Brain pericyte (primary cell): ENCODE results near the gene TEX47.

Experiments
- DNase-seq: peaks from one replicate; pipeline ENCODE4 v3.0.0-alpha.2; 2012; ENCODE audit warnings: low read depth, low spot score

TEX47 gene

DNA sequence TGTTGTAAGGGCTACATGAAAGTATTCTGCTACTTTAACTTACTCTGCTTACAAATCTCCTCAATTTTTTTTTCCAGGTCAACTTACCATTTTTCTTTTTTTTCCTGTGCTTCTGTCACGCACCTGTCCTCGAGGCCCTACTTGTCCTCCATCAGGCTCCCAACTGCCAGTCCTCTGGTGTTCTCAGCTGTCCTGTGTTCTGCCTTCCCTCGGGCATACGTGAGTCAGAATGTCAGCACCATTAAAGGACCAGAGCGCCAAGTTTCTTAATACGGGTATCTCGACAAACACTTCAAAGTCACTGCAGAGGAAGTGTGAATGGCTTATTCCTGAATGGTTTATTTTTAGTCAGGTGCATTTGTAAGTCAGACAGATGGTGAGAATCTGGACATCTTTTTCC is at the start of gene TEX47:
Gene TEX47, minus strand, starts transcription at position 185 of the 400 bp plus-strand sequence. CDS start 795 bp downstream, outside the sequence.
- DNase-seq, result no peak

DNA sequence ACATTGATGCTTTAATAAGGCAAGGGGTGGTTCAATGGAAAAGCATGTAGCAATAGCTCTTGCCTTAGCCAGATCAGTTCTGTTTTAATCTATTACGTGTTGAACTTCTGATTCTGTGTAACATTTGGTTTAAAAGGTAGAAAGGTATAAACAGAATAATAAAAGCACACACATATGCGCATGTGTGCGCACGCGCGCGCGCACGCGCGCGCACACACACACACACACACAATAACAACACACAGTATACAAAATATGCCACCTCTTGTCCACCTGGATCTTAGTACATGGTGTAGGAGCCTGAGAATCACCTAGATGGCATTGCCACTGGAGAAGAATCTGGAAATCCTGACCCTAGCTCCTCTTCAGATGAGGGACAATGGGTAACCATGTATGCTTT is 49.6 kb upstream of the TEX47 start:
- no peak for DNase-seq

DNA sequence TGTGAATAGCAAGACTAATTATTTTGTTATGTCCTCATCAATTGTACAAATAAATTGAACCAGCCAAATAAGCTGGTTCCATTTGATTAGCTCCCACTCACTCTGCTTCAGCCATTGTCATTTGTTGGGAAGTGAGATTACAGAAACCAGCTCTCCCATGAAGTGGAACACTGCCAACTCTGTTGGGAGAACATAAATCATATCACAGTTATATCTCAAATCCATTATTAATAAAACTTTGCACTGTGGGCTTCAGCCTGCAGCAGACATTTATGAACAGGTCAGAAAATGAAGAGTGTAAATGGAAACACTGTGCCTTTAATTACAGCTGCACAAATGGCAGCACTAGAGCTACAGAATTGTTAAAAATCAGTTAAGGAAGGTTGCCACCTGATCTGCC is 46.7 kb upstream of the TEX47 start:
- no peak for DNase-seq

DNA sequence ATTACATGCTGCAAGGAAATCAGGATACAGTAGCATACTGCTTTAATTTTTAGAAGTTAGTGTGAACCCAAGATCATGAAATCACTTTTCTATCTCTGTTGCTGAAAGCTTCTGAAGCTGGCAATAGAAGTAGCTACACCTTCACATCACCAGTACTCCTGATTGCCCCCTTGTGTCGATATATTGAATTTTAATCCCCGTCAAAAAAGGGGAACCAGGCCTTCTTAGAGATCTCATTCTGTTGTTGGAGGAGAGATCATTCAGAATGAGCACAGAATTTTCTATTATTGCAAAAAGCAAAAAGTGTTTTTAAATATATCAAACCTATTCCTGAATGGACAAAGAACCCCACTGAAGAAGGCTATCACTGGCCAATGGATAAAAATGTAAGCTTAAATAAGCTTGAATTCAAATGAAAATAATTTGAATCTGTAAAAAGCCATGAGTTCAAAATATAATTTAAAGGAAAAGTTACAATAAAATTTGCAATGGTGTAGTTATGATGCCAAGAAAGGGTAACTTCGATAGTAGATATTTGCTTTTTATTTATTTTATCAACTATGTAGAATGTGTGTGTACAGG is 39.7 kb upstream of the TEX47 start:
- no peak for DNase-seq

DNA sequence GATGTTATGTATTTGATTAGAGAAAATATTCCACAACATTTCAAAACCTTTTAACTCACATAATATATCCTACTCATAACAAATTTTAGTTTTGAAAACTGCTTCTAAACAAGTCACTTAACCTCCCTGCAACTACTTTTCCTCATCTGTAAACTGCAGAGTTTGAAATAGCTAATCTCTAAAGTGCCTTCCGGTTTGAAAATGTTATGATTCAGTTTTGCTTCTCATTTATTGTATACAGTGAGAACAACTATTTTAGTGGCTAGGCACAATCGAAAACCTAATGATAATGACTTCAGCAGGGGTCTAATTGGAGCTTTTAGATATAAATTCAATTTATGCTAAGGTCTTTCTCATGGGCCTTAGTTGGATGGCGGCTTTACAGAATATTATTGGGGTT is 30.7 kb upstream of the TEX47 start:
- DNase-seq, result no peak

DNA sequence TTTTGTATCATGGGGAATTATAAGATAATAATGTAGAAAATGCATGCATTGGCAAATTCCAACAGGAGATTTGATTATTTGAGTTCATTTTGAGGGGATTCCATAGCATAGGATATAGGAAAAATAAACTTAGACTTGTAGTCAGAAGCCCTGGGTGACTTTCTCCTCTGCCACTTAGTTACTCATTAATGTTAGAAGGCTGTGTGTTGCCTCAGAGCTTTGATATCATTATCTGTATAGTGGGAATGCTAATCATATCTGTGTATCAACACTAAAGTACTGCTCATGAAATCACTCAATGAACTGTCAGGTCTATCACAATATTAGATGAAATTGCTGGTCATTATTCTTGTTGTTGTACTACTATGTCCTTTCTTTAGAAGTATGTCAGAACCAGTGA is 23.0 kb upstream of the TEX47 start:
- DNase-seq, result no peak

DNA sequence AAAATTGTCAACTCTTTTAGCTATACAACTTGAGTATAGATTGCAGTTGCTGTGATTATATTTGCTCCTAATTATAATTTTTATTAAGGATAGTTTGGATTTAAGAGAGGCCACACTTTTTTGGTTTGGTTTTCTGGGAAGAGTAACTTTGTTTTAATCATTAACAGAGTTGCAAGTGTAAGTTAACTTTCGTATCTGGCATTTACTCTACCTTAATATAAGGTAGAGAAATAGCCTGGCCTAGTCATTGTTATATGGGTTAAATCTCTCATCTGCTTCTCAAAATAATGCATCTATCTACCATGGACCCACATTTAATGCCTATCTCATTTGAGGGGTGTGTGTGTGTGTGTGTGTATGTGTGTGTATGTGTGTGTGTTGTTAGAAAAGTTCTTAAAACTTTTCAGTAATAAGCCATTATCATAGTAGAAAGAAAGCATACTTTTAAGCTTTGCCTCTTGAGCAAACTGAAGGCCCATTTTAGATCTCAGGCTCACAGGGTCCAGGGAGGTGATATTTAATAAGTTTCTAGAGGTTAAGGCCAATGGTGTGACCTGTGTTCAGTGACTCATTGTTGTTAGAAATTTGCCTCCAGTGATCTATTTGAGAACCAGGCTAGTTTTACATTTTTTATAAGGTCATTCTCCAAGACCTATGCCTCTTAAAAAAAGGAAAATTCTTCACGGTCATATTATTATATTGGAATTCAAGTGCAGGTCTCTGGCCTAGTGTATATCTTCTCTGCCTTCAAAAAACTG is 10.9 kb upstream of the TEX47 start:
- no peak for DNase-seq

DNA sequence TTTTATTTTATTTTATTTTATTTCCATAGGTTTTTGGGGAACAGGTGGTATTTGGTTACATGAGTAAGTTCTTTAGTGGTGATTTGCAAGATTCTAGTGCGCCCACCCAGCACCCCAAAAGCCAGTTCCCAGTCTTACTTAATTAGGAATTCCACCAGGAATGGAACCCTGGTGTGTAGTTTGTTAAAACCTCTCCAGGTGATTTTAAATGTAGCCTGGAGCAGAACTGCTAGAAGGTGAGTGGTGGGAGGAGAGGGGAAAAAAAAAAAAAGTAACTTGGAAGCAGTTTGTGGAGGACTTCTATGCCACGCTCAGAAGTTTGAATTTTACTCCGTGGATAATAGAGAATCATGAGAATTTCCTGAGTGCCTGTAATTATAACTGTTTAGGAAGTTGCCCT is 5.5 kb upstream of the TEX47 start:
- DNase-seq, result no peak

DNA sequence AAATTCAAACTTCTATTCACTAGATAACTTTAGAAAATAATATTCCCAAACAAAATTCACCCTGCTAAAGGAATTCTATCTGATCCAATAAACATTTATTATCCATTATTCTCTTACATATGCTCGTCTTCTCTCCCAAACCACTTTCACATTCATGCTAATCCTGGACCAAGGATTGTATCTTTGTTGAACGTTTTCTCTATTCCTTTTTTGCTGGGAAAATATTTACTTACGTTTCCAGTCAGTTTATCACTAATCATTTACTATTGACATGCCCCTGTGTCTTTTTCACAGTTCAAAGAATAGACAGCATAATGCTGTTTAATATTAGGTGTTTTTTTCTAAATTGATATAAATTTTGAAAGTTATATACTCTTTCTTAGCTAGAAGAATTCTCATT is 3.2 kb downstream of the TEX47 start:
- DNase-seq, result no peak

DNA sequence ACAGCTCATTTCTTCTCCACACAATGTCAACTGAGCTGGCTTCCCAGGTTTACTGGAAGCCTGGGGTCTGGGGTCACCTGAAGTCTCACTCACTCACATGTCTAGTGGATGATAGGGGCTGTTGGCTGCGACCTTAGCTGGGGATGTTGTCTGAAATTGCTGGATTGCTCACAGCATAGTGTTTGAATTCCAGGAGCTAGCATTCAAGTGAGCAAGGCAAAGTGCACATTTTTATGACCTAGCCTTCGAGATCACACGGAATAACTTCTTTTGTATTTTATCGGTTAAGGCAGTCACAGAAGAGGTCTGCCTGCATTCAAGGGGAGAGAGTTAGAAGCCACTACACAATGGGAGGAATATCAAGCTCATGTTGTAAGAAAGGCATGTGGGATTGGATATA is 3.6 kb downstream of the TEX47 start:
- no peak for DNase-seq

DNA sequence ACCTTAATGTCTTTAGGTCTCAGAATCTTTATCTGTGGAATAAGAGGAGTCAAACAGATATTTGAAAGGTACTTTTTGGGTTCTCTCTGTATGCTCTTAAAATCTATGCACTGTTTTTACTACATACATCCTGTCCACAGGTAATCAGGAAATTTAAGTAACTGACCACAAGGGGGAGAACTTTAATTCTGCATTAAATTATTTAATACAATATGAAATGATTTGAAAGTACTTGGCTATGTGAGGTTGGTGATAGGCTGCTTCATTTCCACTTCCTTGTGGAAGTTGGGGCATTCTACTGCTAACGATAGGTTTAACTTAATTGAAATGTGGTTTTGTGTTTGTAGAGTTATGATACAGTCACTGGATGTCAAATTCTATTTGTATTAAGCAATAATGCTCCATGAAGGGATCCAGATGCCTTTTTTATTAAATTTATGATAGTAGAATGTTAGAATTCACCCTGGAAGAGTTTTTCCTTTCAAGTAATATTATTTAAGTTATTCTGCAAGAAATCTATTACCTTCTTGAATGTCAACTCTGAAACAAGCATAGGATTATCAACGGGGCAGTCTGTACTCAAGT is 6.0 kb downstream of the TEX47 start:
- DNase-seq, result no peak

DNA sequence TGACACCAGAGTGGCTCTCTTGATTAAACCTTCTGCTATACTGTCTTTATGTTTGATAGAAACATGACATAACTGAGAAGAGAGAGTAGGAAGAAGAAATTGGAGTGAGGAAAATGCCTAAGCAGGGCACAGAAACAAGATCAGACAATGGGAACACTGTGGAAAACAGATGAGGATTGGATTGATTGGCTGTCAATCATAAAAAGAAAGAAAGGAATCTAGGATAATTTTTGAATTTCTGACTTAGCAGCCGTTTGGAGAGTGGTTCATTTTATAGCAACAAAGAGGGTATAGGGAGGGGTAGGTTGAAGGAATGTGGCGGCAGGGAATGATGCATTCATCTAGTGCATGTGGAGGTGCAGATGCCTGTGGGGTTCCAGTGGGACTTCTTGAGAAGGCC is 7.8 kb downstream of the TEX47 start:
- DNase-seq, result no peak

DNA sequence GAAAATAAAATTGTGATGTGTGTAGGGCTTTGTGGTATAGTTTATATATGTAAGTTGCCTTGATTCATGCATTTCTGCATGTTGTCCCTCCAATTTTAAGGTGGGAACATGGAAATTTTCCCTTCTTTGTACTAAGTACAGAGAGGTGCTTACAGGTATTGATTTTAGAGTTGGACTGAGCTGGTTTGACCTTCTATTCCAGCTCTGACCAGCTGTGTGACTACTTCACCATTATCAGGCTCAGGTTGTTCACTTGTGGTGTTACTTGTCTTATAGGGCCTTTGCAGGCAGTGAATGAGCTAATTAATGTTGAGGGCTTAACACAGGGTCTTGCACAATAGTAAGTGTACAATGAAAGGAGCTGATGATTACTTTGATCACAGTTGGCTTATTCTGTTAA is 19.7 kb downstream of the TEX47 start:
- DNase-seq, result no peak

DNA sequence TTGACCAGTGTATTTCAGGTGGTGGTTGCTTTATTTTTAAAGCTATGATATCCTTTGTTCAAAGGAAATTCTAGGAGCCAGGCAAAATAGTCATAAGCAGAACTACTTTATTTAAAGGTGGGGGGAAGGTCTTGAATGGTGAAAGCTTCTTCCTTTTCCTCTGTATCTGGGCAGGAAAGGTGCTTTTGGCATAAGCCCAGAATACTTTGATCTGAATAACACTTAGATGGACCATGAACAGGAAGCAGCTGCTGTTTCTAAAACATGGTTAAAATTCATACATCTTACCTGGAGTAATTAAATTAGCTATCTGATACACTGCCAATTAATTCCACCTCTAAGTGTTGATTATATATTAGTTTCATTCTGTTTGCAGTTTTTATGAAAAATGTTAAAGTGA is 22.8 kb downstream of the TEX47 start:
- DNase-seq, result no peak

DNA sequence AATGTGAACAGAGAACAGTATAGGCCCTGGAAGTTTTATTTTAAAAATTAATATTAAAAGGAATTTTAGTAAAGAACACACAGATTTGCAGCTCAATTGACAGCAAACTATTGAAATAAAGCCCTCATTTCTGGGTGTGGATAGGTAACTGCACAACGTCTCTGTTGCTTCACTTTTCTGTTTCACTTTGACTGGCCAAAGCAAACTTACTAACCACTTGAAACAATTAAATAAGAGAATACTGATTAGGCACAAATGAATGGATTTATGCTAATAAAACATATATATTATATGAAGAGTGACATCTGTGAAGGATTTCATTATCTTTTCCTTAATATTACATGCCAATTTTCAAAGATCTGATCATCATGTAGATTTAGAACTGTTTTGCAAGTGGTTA is 24.1 kb downstream of the TEX47 start:
- DNase-seq, result no peak

DNA sequence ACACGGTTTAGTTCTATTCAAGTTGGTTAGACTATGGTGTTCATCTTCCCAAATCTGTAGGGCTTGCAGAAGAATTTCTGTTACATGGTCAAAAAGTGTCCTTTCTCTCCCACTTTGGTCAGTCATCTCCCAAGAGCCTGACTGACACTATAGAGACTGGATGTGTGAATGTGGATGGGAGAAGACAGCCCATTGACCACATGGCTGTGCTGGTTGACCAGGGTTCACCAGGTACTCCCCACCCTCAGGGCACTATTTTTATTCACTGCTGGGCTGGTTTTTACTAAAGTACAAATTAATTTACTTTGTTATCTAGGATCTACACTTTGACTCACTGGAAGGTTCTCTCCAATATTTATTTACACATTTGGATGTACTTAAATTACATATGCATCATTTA is 33.8 kb downstream of the TEX47 start:
- DNase-seq, result no peak

DNA sequence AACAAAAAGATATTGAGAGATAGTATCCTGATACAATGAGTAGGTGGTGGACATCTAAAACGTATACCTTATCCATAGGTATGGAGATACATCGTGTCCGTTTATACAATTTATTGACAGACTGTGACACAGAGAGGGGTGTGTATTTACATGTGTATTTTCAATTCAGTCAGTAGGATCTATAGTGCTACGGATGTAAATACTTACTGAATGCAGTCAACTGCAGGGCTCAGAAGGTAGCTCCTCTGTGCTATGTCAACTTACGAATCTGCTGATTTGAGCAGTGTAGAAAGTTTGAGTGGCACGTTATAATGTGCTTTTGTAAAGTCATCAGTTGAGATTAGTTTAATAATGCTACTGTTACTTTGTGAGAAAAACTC is 35.4 kb downstream of the TEX47 start:
- no peak for DNase-seq

DNA sequence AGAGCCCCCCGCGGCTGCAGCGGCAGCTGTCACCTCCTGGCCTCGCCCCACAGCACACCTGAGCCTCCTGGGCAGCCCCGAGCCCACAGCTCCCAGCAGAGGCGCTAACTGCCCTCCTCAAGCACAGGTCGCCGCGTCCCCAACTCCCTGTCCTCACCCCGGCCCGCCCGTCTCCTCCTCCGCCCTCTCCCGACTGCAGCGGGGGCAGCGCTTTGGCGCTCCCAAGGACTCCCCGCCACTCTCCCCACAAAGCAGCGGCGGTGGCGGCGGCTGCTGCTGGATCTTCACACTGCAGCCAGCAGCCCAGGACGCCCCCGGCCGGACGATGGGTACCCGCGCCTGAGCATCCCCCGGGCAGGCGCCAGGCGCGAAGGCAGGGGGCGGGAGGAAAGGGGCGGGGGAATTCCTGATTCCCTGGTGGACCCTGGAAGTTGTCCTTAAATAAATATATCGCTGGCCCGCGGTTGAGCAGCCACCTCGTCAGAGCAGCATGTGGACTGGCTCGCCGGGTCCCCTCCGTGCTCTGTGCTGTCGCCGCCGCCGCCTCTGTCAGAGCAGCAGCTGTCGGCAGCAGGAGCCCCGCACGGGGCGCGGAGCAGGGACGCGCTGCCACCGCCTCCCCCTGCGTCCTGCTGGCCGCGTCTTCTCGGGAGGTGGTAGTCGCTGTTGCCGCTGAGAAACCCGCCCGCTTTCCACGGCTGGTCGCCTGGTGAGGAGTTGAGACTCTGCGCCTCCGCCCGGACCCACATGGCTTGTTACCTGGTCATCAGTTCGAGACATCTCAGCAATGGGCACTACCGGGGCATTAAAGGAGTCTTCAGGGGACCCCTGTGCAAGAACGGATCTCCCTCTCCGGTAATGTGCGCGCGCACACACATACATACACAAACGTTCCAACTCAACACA is 36.1 kb downstream of the TEX47 start, which contains the start of gene ZNF804B:
Gene ZNF804B, plus strand, starts transcription at position 471 of the 906 bp plus-strand sequence. Its CDS starts 277 bp downstream, at position 748.
- DNase-seq, result no peak

DNA sequence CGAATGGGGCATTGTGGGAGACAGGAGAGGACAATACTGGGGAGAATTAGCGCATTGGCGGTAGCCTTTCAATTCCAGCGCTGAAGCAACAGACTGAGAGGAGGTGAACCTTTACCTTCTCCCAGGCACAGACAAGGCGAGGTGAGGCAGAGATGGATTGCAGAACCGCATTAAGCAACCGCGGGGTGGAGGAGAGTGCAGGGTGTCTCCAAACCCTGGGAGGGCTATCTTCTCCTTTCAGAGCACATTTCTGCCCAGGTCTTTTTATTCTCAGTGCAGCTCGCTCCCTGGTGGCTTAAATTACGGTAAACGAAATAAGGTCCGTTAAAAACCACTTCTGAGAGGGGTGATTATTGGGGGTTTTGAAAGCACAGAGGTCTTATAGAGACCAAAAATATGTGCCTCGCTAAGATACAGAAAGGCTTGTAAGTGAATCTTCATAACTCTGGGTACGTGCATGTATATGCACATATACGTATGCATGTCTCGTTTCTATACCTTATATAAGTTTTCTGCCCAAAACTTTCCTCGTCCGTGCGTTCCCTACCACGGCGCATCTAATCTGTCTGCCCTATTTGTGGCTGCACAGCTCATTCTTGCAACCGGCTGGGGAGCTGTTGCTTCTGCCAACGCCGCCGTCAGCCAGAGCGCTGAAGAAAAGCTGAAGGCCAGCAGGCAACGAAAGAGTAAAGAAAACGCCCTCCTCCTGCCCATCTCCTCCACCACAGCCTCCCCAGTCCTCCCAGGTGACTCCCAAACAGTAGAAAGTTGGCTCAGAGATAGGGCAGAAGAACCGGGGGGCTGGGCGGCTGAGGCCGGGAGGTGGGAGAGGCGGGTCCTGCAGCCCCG is 36.9 kb downstream of the TEX47 start:
- DNase-seq, result no peak

DNA sequence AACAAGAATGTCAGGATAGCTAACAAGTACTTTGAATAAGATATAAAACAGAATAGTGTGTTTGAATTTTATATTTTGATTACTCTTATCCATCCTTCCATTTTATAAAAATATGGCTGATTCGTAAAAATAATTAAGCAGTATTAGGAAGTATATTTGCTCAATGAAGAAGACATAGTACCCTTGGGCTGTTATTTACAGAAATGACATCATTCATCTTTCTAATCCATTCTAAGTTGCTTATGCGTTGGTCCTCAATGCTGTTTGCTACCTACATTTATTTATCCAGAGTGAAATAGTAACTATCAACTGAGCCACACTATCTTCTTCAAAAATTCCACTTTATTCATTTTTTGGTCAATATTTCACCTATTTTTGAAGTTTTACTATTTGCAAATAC is 38.2 kb downstream of the TEX47 start:
- no peak for DNase-seq

DNA sequence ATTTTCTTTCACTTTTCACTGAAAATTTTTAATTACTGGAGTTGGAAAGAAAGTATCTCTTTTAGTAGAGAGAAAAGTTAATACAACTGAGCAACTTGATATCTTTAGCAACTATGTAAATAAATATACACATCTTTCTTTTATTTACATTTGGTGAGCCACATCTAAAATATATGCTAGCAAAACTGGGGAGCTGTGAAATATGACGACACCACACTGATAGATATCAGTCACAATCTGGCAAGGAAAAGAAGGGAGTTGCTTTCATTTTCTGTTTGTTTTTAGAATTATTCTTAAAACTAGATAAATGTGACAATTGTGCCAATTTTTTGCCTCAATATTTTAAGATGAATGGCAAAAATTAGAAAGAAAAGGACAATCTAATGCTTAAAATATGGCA is 38.7 kb downstream of the TEX47 start:
- DNase-seq, result no peak
